ENCODE measurements around the gene NKD1. TPM values are rescaled to one million over a fixed set of nuclear protein-coding genes. Genes with fewer than 3 reads are reported as not detected.

The NKD1 gene
- total and polyA plus RNA-seq, 2 of the 8 experiments (the other 6 are each of a cell fraction or from before 2014, with no cell fraction given), result 0.70 to 4.5 TPM

GRCh38 chr16:50606431-50607050, 58.3 kb downstream of the NKD1 start:
- Histone ChIP-seq H2BK15ac (ENCODE audit: low read length) (no peak overlapping the region), H2AK5ac (ENCODE audit: low read depth, low read length) (no peak overlapping the region), H3K23me2 (ENCODE audit: low read depth, low read length) (no peaks in the 10 kb centered on the region), H3K14ac (ENCODE audit: insufficient read length) (no peak overlapping the region), H3K4me2 (ENCODE audit: insufficient read depth in 1 of 2, low read depth in 2 of 2, low read length in 2 of 2) (no peak overlapping the region), H3K56ac (replicated peaks; ENCODE audit: insufficient read length, low read depth, low read length) (no peak overlapping the region), H3K23ac (ENCODE audit: insufficient read length) (no peak overlapping the region), H4K8ac (ENCODE audit: extremely low read depth, insufficient read depth, low read length) (no peak overlapping the region), H3K36me3 (ENCODE audit: control insufficient read depth in 2 of 4, insufficient read depth in 4 of 4, low read length in 3 of 4) (no peaks in the 10 kb centered on the region), H4K91ac (replicated peaks; ENCODE audit: insufficient read length, low read length) (no peak overlapping the region), H3K27me3 (replicated peaks in 1 of 4; ENCODE audit: control insufficient read depth in 3 of 4, extremely low read depth in 1 of 4, insufficient read depth in 3 of 4, low read length in 3 of 4) (peaks cover 0 to 1% (median 0%) of the 10 kb centered on the region in 4 experiments; a peak in 1 of 7 replicates), H2BK20ac (ENCODE audit: low read length) (no peak overlapping the region), H3K27ac (ENCODE audit: low read depth, low read length) (no peak overlapping the region), H3K4me1 (replicated peaks in 1 of 4; ENCODE audit: control insufficient read depth in 3 of 4, insufficient read depth in 4 of 4, low read length in 3 of 4) (peaks cover 4 to 16% (median 7%) of the 10 kb centered on the region in 4 experiments; a peak in 6 of 7 replicates), H3K4ac (replicated peaks; ENCODE audit: insufficient read length, low read depth, low read length) (no peak overlapping the region), H2BK120ac (replicated peaks; ENCODE audit: low read depth, low read length) (no peak overlapping the region), H4K20me1 (replicated peaks in 1 of 2; ENCODE audit: control insufficient read depth in 1 of 2, insufficient read depth in 2 of 2, low read length in 2 of 2) (no peaks in the 10 kb centered on the region), H3K9ac (replicated peaks in 1 of 4; ENCODE audit: extremely low read depth in 1 of 4, low read depth in 3 of 4, low read length in 3 of 4) (no peak overlapping the region), H2BK5ac (ENCODE audit: low read depth, low read length) (no peak overlapping the region), H2BK12ac (ENCODE audit: low read depth, low read length) (no peak overlapping the region), H2AFZ (ENCODE audit: low read length) (no peak overlapping the region), H4K5ac (ENCODE audit: insufficient read length, low read depth, low read length) (no peak overlapping the region), H3K79me2 (ENCODE audit: control insufficient read depth in 1 of 2, insufficient read depth in 2 of 2, low read length in 2 of 2) (no peaks in the 10 kb centered on the region), H3K9me3 (ENCODE audit: insufficient read depth in 2 of 2, low read depth in 1 of 2, low read length in 1 of 2) (no peaks in the 10 kb centered on the region), H3K18ac (ENCODE audit: extremely low read depth, low read length) (no peak overlapping the region), H3K79me1 (ENCODE audit: low read depth, low read length) (no peaks in the 10 kb centered on the region), H3K4me3 (ENCODE audit: extremely low read depth in 1 of 4, insufficient read depth in 2 of 4, low read depth in 3 of 4, low read length in 4 of 4) (no peak overlapping the region)
- ChIA-PET POLR2A (ENCODE audit: partially characterized antibody) (no interaction called here), CTCF (ENCODE audit: partially characterized antibody) (interaction anchor here (0.9 to 11.1 kb wide), 7 partner anchors 10 to 71 kb away, joined by 3 to 100 read pairs (median 4); no protein-coding TSS in a partner anchor)
- TF ChIP-seq EGR1 (IDR thresholded peaks at IDR 0.05; ENCODE audit: borderline replicate concordance, low read depth, low read length) (no peak), POLR2A (IDR thresholded peaks at IDR 0.05; ENCODE audit: control extremely low read depth in 1 of 2, low read depth in 2 of 2, low read length in 2 of 2) (no peak), SAP30 (IDR thresholded peaks at IDR 0.05; ENCODE audit: insufficient read depth, insufficient replicate concordance, low read length) (no peak)
- DNase-seq (ENCODE audit: low read depth in 1 of 2, low spot score in 2 of 2) (no peak), FAIRE-seq (no peak)
- 90% methylated on average over 17 of the region's 17 CpGs; no CpG with 5 or more reads in 1 of the 2 experiments for WGBS, 2 experiments (ENCODE audit: extremely low coverage in 1 of 2, insufficient coverage in 1 of 2, insufficient read length in 1 of 2, insufficient replicate concordance in 2 of 2, low coverage in 1 of 2, low lambda C conversion rate in 2 of 2, missing lambda C conversion rate in 1 of 2)

Data from H1 (cell line).